Endothelial cell (in vitro differentiated cells): ENCODE results near the gene FBH1. TPM values are rescaled to one million over a fixed set of nuclear protein-coding genes. Genes with fewer than 3 reads are reported as not detected.
A peak's percentile ranks its signal among the peaks of the same experiment; 100 is the strongest.

Source experiments
- DNase-seq: peaks from one replicate; pipeline ENCODE4 v3.0.0; 2021; ENCODE audit warnings: low spot score
- H3K27ac Mint-ChIP-seq: one replicate; pipeline ENCODE4 v1.8.0; 2021; ENCODE audit warnings: mixed read lengths, inconsistent platforms; ENCODE audit not compliant: unreplicated experiment
- H3K27me3 Mint-ChIP-seq: one replicate; pipeline ENCODE4 v1.8.0; 2021; ENCODE audit warnings: mild to moderate bottlenecking, moderate library complexity, mixed read lengths, inconsistent platforms; ENCODE audit not compliant: unreplicated experiment
- H3K36me3 Mint-ChIP-seq: one replicate; pipeline ENCODE4 v1.8.0; 2021; ENCODE audit warnings: mild to moderate bottlenecking, low read depth, mixed read lengths, inconsistent platforms; ENCODE audit not compliant: unreplicated experiment
- H3K4me1 Mint-ChIP-seq: one replicate; pipeline ENCODE4 v1.8.0; 2021; ENCODE audit warnings: mild to moderate bottlenecking, mixed read lengths, inconsistent platforms; ENCODE audit not compliant: unreplicated experiment
- H3K4me3 Mint-ChIP-seq: one replicate; pipeline ENCODE4 v1.8.0; 2021; ENCODE audit warnings: mild to moderate bottlenecking, mixed read lengths, inconsistent platforms; ENCODE audit not compliant: unreplicated experiment
- H3K9me3 Mint-ChIP-seq: one replicate; pipeline ENCODE4 v1.8.0; 2021; ENCODE audit warnings: mixed read lengths, inconsistent platforms; ENCODE audit not compliant: unreplicated experiment
- CTCF ChIP-seq: fragments of 200-600 bp; sonication (generic); IDR thresholded peaks from one replicate; pipeline ENCODE4 v1.5.0; 2021; ENCODE audit warnings: antibody characterized with exemption; ENCODE audit not compliant: unreplicated experiment
- total RNA-seq: library from RNA; stranded (reverse); fragmentation: NEBNext Ultra II Directional; extraction: Animal tissue kit (Norgen Biotek cat#: 25700); gene quantifications from one replicate; pipeline ENCODE4 v1.2.1, GENCODE V29; 2021; ENCODE audit not compliant: unreplicated experiment

Gene FBH1
- total RNA-seq, 1 donor from 2014 or later, result 95.2 TPM

- DNase-seq, result peak; percentile 34
- Mint-ChIP-seq H3K9me3 (no peaks in the 10 kb centered on the region), H3K27me3 (peaks cover 14% of the 10 kb centered on the region), H3K36me3 (peaks cover 19% of the 10 kb centered on the region), H3K4me3 (no peak overlapping the region), H3K4me1 (peaks cover 48% of the 10 kb centered on the region), H3K27ac (peak overlapping the region; percentile 67)
- no peak for TF ChIP-seq CTCF
Measured at GRCh38 chr10:5942474-5942873, 52.4 kb downstream of the FBH1 start.

- peak overlapping the region; percentile 80 for H3K27ac Mint-ChIP-seq
- no peak for DNase-seq
- H3K27me3 Mint-ChIP-seq, result peaks cover 14% of the 10 kb centered on the region
- peaks cover 8% of the 10 kb centered on the region for H3K36me3 Mint-ChIP-seq
- TF ChIP-seq CTCF, result no peak
- H3K4me3 Mint-ChIP-seq, result peak overlapping the region; percentile 47
- peaks cover 53% of the 10 kb centered on the region for H3K4me1 Mint-ChIP-seq
- H3K9me3 Mint-ChIP-seq, result no peaks in the 10 kb centered on the region
Measured at GRCh38 chr10:5943536-5943935, 53.5 kb downstream of the FBH1 start.

GRCh38 chr10:5944389-5945189 lies 54.5 kb downstream of the FBH1 start:
- Mint-ChIP-seq H3K27ac (peak overlapping the region; percentile 99), H3K4me1 (peaks cover 61% of the 10 kb centered on the region), H3K36me3 (peaks cover 4% of the 10 kb centered on the region), H3K4me3 (peak overlapping the region; percentile 13), H3K27me3 (peaks cover 14% of the 10 kb centered on the region), H3K9me3 (no peaks in the 10 kb centered on the region)
- DNase-seq, result no peak
- TF ChIP-seq CTCF, result no peak

GRCh38 chr10:5945190-5945509 lies 55.1 kb downstream of the FBH1 start:
- Mint-ChIP-seq H3K9me3 (no peaks in the 10 kb centered on the region), H3K27ac (peak overlapping the region; percentile 99), H3K27me3 (peaks cover 15% of the 10 kb centered on the region), H3K36me3 (peaks cover 4% of the 10 kb centered on the region), H3K4me3 (peak overlapping the region; percentile 79), H3K4me1 (peaks cover 61% of the 10 kb centered on the region)
- TF ChIP-seq CTCF, result no peak
- no peak for DNase-seq
